Endothelial cell of coronary artery (primary cell): ENCODE data around the gene RBL2. TPM values are rescaled to one million over a fixed set of nuclear protein-coding genes. Genes with fewer than 3 reads are reported as not detected.

Experiments used
- total RNA-seq: library from RNA; depleted of rRNA; stranded (reverse); fragments of >200 nt; gene quantifications from 2 replicates; pipeline ENCODE4 v1.2.3, GENCODE V29; 2014

The RBL2 gene
- total RNA-seq, result 25.7 and 42.0 TPM in 2 replicates

GRCh38 chr16:53434377-53435065 is at the start of gene RBL2:
TSS of gene RBL2 (plus strand) at chr16:53434471. CDS start at chr16:53434557, 86 bp downstream.

GRCh38 chr16:53502331-53503269 is 68.3 kb downstream of the RBL2 start, which contains the start of gene AKTIP:
TSS of gene AKTIP (minus strand) at chr16:53503209. CDS start at chr16:53500259, 2,950 bp downstream.

Other genes with a start within 250 kb of the RBL2 start
- gene AKTIP, start 68.7 kb downstream of the RBL2 start, total RNA-seq, result 20.9 and 30.3 TPM in 2 replicates